HepG2 (cell line): ENCODE data around the gene NCOA5. TPM values are rescaled to one million over a fixed set of nuclear protein-coding genes. Genes with fewer than 3 reads are reported as not detected.

ENCODE experiments used
- FOXA3 ChIP-seq: IDR thresholded peaks from 2 replicates; pipeline ENCODE4 v1.6.1; 2016; ENCODE audit warnings: missing genetic modification reagents, missing compliant biosample characterization
- NFRKB ChIP-seq: fragments of 450-650 bp; IDR thresholded peaks from 2 replicates; pipeline ENCODE4 v1.6.1; 2017
- PHB2 ChIP-seq: fragments of 450-650 bp; IDR thresholded peaks from 2 replicates; pipeline ENCODE4 v1.6.1; 2018; ENCODE audit not compliant: partially characterized antibody
- SMC3 ChIP-seq: IDR thresholded peaks from 2 replicates; pipeline ENCODE4 v1.6.1; 2011; ENCODE audit warnings: low read length, improper control_type of control experiment
- SNAPC4 ChIP-seq: sonication (generic); formaldehyde crosslinking; IDR thresholded peaks from 2 replicates; pipeline ENCODE4 v1.4.0; 2020; ENCODE audit warnings: mild to moderate bottlenecking, missing genetic modification reagents
- SP2 ChIP-seq: sonication (generic); formaldehyde crosslinking; IDR thresholded peaks from 2 replicates; pipeline ENCODE4 v1.5.1; 2020; ENCODE audit warnings: mild to moderate bottlenecking, missing genetic modification reagents
- TCF7L2 ChIP-seq: IDR thresholded peaks from 2 replicates; pipeline ENCODE4 v1.6.1; 2011; ENCODE audit warnings: mild to moderate bottlenecking, low read depth, low read length, moderate library complexity
- ZEB1 ChIP-seq: IDR thresholded peaks from 2 replicates; pipeline ENCODE4 v1.6.1; 2012; ENCODE audit warnings: mild to moderate bottlenecking, low read depth, inconsistent platforms; ENCODE audit not compliant: insufficient replicate concordance
- polyA plus RNA-seq, 8 experiments: library from polyadenylated mRNA; depleted of rRNA in 3 of 8; stranded (reverse) in 7 of 8; unstranded in 1 of 8; fragments of >200 nt; fragmentation: Illumina TruSeq in 4 of 8; extraction: Trizol in 4 of 8; gene quantifications; 2 replicates each; pipeline versions ENCODE4 v1.2.1 to v1.2.3, GENCODE V29; 2011 to 2016; ENCODE audit warnings: low read depth in 4 of 8, missing spikeins in 1 of 8, mixed read lengths in 1 of 8; ENCODE audit not compliant: insufficient read depth in 1 of 8
- total RNA-seq, 5 experiments: library from RNA; depleted of rRNA; stranded (reverse); fragments of >200 nt; fragmentation: Illumina TruSeq; extraction: Trizol; gene quantifications; 2 replicates each; pipeline ENCODE4 v1.2.3, GENCODE V29; 2016; ENCODE audit warnings: low read depth in 1 of 5
- TF ChIP-seq, protein P1 (sequence below), 2 experiments: sonication (generic) in 1 of 2; formaldehyde crosslinking in 1 of 2; IDR thresholded peaks; 2 replicates each; pipeline versions ENCODE4 v1.4.0 to v1.6.1; 2016 to 2020; ENCODE audit warnings: borderline replicate concordance in 1 of 2, low read depth in 1 of 2, mild to moderate bottlenecking in 1 of 2, missing genetic modification reagents in 1 of 2

The NCOA5 gene
- total and polyA plus RNA-seq, 2 of the 13 experiments (the other 11 are each of a cell fraction or from before 2014, with no cell fraction given) = 16.5 to 28.4 TPM

GRCh38 chr20:46089417-46090388 is at the start of gene NCOA5 (continued):
- TF ChIP-seq, protein P1, sequence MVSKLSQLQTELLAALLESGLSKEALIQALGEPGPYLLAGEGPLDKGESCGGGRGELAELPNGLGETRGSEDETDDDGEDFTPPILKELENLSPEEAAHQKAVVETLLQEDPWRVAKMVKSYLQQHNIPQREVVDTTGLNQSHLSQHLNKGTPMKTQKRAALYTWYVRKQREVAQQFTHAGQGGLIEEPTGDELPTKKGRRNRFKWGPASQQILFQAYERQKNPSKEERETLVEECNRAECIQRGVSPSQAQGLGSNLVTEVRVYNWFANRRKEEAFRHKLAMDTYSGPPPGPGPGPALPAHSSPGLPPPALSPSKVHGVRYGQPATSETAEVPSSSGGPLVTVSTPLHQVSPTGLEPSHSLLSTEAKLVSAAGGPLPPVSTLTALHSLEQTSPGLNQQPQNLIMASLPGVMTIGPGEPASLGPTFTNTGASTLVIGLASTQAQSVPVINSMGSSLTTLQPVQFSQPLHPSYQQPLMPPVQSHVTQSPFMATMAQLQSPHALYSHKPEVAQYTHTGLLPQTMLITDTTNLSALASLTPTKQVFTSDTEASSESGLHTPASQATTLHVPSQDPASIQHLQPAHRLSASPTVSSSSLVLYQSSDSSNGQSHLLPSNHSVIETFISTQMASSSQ (IDR thresholded peaks at IDR 0.05; ENCODE audit: low read depth) = no peak
- TF ChIP-seq, protein P1 (CRISPR knock-in tag; IDR thresholded peaks at IDR 0.05; ENCODE audit: borderline replicate concordance) = peak; percentile 88
- TF ChIP-seq SP2 (CRISPR knock-in tag) (peak; percentile 64), ZEB1 (no peak), NFRKB (no peak), TCF7L2 (no peak), SMC3 (no peak), PHB2 (no peak), FOXA3 (CRISPR knock-in tag) (peak; percentile 89), SNAPC4 (CRISPR knock-in tag) (no peak; the same call in 1 of the 2 replicates)
